Type B pancreatic cell (in vitro differentiated cells): Measurements from ENCODE around the gene ETDC. TPM values are rescaled to one million over a fixed set of nuclear protein-coding genes. Genes with fewer than 3 reads are reported as not detected.
"Not testable (repeated sequence)": the region's sequence is repeated elsewhere in the genome, so short reads cannot be mapped to it uniquely, and the experiment has no call there.

ENCODE experiments used
- DNase-seq: peaks from one replicate; pipeline ENCODE4 v3.0.0; 2021; ENCODE audit warnings: mixed read lengths; ENCODE audit not compliant: unreplicated experiment; ENCODE audit errors: extremely low spot score
- H3K27ac Mint-ChIP-seq: 2 replicates; pipeline ENCODE4 v1.8.0; 2021; ENCODE audit warnings: mild to moderate bottlenecking, mixed read lengths
- H3K27me3 Mint-ChIP-seq: 2 replicates; pipeline ENCODE4 v1.8.0; 2021; ENCODE audit warnings: mixed read lengths
- H3K36me3 Mint-ChIP-seq: 2 replicates; pipeline ENCODE4 v1.8.0; 2021; ENCODE audit warnings: mixed read lengths
- H3K4me1 Mint-ChIP-seq: one replicate; pipeline ENCODE4 v1.8.0; 2021; ENCODE audit warnings: mixed read lengths; ENCODE audit not compliant: unreplicated experiment
- H3K4me3 Mint-ChIP-seq: 2 replicates; pipeline ENCODE4 v1.8.0; 2021; ENCODE audit warnings: mild to moderate bottlenecking, mixed read lengths
- H3K9me3 Mint-ChIP-seq: 2 replicates; pipeline ENCODE4 v1.8.0; 2021; ENCODE audit warnings: mixed read lengths
- total RNA-seq: library from RNA; stranded (reverse); gene quantifications from 2 replicates; pipeline ENCODE4 v1.2.1, GENCODE V29; 2021; ENCODE audit warnings: low replicate concordance
- TF ChIP-seq, protein P1 (sequence below): fragments of 200-600 bp; sonication (generic); conservative IDR thresholded peaks from 2 replicates; pipeline ENCODE4 v1.5.0; 2021; ENCODE audit warnings: antibody characterized with exemption, mild to moderate bottlenecking

The ETDC gene
- total RNA-seq, 1 donor from 2014 or later: not detected

DNA sequence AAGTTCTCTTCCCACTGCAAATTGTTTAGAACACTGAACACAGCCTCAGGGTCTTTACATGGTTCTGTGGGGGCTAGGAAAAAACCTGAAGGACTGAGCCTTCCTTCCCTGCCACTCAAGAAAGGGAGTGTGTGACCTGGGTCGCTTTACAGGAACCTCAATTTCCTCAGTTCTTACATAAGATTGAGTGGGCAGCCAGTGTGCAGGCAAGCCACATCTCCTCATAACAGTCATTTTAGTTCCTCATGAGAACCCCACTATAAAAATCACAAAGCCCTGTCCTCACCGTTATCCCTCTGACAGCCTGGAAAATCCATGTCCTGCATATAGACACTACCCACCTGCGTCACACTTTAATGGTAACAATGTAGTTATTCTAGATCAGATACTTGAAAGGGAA lies 2.1 kb upstream of the ETDC start:
- Mint-ChIP-seq H3K36me3 (no peaks in the 10 kb centered on the region), H3K4me3 (no peak overlapping the region), H3K4me1 (peaks cover 6% of the 10 kb centered on the region), H3K9me3 (peaks cover 3% of the 10 kb centered on the region), H3K27me3 (no peaks in the 10 kb centered on the region), H3K27ac (no peak overlapping the region)
- TF ChIP-seq, protein P1, sequence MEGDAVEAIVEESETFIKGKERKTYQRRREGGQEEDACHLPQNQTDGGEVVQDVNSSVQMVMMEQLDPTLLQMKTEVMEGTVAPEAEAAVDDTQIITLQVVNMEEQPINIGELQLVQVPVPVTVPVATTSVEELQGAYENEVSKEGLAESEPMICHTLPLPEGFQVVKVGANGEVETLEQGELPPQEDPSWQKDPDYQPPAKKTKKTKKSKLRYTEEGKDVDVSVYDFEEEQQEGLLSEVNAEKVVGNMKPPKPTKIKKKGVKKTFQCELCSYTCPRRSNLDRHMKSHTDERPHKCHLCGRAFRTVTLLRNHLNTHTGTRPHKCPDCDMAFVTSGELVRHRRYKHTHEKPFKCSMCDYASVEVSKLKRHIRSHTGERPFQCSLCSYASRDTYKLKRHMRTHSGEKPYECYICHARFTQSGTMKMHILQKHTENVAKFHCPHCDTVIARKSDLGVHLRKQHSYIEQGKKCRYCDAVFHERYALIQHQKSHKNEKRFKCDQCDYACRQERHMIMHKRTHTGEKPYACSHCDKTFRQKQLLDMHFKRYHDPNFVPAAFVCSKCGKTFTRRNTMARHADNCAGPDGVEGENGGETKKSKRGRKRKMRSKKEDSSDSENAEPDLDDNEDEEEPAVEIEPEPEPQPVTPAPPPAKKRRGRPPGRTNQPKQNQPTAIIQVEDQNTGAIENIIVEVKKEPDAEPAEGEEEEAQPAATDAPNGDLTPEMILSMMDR: no peak
- DNase-seq: no peak

DNA sequence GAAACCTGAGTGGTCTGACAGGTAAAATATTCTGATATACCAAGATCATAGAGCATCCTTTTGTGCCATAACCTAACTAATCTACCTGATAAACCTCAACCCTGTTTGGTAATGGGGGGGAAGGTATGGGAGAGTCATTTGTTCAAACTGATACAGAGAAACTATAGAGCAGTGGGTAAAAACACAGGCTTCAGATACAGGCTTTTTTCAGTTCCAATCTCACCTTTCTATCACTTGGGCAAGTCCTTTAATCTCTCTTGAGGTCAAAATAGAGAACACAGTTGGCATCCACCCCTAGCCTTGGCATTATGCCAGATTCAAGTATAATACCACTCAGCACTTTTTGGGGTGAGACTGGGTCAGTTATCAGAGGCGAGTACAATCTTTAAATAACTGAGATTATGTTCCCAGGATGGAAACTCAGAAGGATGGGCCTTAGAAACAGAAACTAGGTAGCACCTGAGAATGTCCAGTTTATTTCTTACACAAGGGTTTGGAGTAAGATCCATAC lies 880 bp upstream of the ETDC start:
- TF ChIP-seq, protein P1: no peak
- H3K9me3 Mint-ChIP-seq: peaks cover 4% of the 10 kb centered on the region
- no peak overlapping the region for H3K27ac Mint-ChIP-seq
- no peak for DNase-seq
- H3K36me3 Mint-ChIP-seq: no peaks in the 10 kb centered on the region
- no peak overlapping the region for H3K4me3 Mint-ChIP-seq
- no peaks in the 10 kb centered on the region for H3K27me3 Mint-ChIP-seq
- H3K4me1 Mint-ChIP-seq: no peaks in the 10 kb centered on the region

- TF ChIP-seq, protein P1: no peak
- Mint-ChIP-seq H3K9me3 (peaks cover 15% of the 10 kb centered on the region), H3K4me3 (no peak overlapping the region), H3K36me3 (peaks cover 20% of the 10 kb centered on the region), H3K27me3 (no peaks in the 10 kb centered on the region), H3K27ac (no peak overlapping the region), H3K4me1 (no peaks in the 10 kb centered on the region)
- no peak for DNase-seq
Measured at GRCh38 chrX:135315864-135316263, 6.6 kb downstream of the ETDC start.

DNA sequence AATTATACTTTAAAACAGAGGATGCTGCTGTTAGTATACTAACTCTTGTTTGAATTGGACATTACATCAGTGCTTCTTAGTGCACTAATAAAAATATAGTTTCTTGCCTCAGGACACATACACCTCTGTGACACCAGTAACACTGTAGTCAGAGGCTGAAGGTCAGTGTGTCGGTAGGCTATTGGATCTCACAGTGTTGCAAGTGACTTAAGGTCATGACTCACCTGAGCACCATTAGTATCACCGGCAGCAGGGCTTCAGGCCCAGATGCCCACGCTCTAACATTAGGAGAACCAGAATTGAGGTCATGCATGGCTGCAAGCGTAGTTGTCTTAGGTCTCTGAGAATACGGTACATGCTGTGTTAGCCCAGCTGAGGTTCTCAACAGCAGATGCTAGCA lies 15.2 kb downstream of the ETDC start:
- no peak overlapping the region for H3K27ac Mint-ChIP-seq
- no peak for DNase-seq
- no peak overlapping the region for H3K4me3 Mint-ChIP-seq
- TF ChIP-seq, protein P1: no peak
- no peaks in the 10 kb centered on the region for H3K4me1 Mint-ChIP-seq
- H3K36me3 Mint-ChIP-seq: peaks cover 16% of the 10 kb centered on the region
- H3K27me3 Mint-ChIP-seq: no peaks in the 10 kb centered on the region
- H3K9me3 Mint-ChIP-seq: peaks cover 8% of the 10 kb centered on the region

GRCh38 chrX:135325036-135325818 lies 15.9 kb downstream of the ETDC start:
- peaks cover 16% of the 10 kb centered on the region for H3K36me3 Mint-ChIP-seq
- H3K4me3 Mint-ChIP-seq, DNase-seq, H3K27ac Mint-ChIP-seq, H3K4me1 Mint-ChIP-seq, H3K9me3 Mint-ChIP-seq, H3K27me3 Mint-ChIP-seq: not testable (repeated sequence)

- H3K27me3 Mint-ChIP-seq: no peaks in the 10 kb centered on the region
- no peaks in the 10 kb centered on the region for H3K4me1 Mint-ChIP-seq
- peaks cover 12% of the 10 kb centered on the region for H3K36me3 Mint-ChIP-seq
Measured at GRCh38 chrX:135327299-135327698, 18.0 kb downstream of the ETDC start.

More at GRCh38 chrX:135327299-135327698, 18.0 kb downstream of the ETDC start:
- no peak overlapping the region for H3K4me3 Mint-ChIP-seq
- DNase-seq: no peak
- no peak overlapping the region for H3K27ac Mint-ChIP-seq
- TF ChIP-seq, protein P1: no peak
- H3K9me3 Mint-ChIP-seq: peaks cover 3% of the 10 kb centered on the region
